Activated naive CD4-positive, alpha-beta T cell treated with anti-CD3 and anti-CD28 coated beads for 36 hours (primary cell): ENCODE measurements around the gene CPN2. TPM values are rescaled to one million over a fixed set of nuclear protein-coding genes. Genes with fewer than 3 reads are reported as not detected.

Experiments used
- CTCF ChIA-PET: fragments of 350-600 bp; sonication (Branson Sonifier 250); formaldehyde crosslinking; loops from one replicate; lab custom pipeline; 2021; ENCODE audit warnings: antibody characterized with exemption; lab: Charles Lee
- DNase-seq: peaks from one replicate; pipeline ENCODE4 v3.0.0-alpha.2; 2020
- H3K27ac Mint-ChIP-seq: one replicate; pipeline ENCODE4 v1.8.0; 2021; ENCODE audit warnings: mild to moderate bottlenecking, mixed read lengths
- H3K27me3 Mint-ChIP-seq: one replicate; pipeline ENCODE4 v1.8.0; 2021; ENCODE audit warnings: low read depth, mixed read lengths
- H3K36me3 Mint-ChIP-seq: one replicate; pipeline ENCODE4 v1.8.0; 2021; ENCODE audit warnings: low read depth, mixed read lengths
- H3K4me1 Mint-ChIP-seq: one replicate; pipeline ENCODE4 v1.8.0; 2021; ENCODE audit warnings: low read depth, mixed read lengths
- H3K4me3 Mint-ChIP-seq: one replicate; pipeline ENCODE4 v1.8.0; 2021; ENCODE audit warnings: mild to moderate bottlenecking, moderate library complexity, mixed read lengths
- H3K9me3 Mint-ChIP-seq: one replicate; pipeline ENCODE4 v1.8.0; 2021; ENCODE audit warnings: mixed read lengths
- intact Hi-C: fragments of 100-400 bp; cut with micrococcal nuclease; formaldehyde crosslinking; loops from one replicate; pipeline ENCODE4 v1.15.1; 2023
- total RNA-seq, 2 experiments: library from RNA; stranded (reverse); gene quantifications; one replicate each; pipeline ENCODE4 v1.2.3, GENCODE V29; 2021

CPN2 gene
- total RNA-seq, 2 experiments from 2014 or later = not detected

DNA sequence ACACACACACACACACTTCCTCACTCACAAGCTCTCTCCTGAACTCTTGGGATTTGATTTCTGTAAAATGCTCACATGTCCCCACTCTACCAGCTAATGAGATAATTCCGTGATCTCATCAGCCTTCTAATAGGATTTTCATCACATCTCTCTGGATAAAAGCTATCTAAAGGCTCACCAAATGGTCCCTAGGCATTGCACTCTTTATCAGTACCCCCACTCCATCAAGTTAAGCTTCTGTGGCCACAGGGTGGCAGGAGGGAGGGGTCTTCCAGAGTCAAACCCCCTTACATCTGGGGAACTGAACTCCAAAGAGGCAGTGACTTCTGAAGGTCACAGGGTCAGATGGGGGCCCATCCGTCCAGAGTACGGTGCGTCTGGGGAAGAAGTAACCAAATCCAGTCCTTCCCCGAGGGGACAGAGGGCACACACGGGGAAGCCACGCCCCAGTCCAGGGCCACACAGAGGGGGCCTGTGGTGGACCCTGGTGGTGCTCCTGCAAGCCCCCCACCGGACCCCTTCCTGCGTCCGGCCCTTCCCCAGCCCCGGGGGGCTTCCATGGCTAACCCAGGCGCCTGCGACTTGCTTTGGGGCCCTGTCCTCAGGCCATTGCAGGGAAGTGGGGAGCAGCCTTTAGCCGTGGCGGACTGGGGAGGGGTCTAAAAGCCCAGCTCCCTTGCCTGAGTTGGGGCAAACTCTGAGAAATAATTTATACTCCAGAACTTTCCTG is 25.5 kb downstream of the CPN2 start:
- intact Hi-C loops = no loop called here
- Mint-ChIP-seq H3K4me3 (no peak overlapping the region), H3K27ac (no peak overlapping the region), H3K36me3 (no peaks in the 10 kb centered on the region), H3K27me3 (no peaks in the 10 kb centered on the region), H3K9me3 (no peaks in the 10 kb centered on the region), H3K4me1 (peaks cover 3% of the 10 kb centered on the region)
- DNase-seq = no peak
- CTCF ChIA-PET = interaction anchor here (0.9 to 1.6 kb wide), 2 partner anchors 18 to 544 kb away, joined by 3 to 6 read pairs; no protein-coding TSS in a partner anchor

- intact Hi-C loops = loop anchor here (1.0 to 5.0 kb wide), 2 partner anchors 18 to 648 kb away; no protein-coding TSS in a partner anchor
- Mint-ChIP-seq H3K36me3 (no peaks in the 10 kb centered on the region), H3K4me1 (peaks cover 3% of the 10 kb centered on the region), H3K27ac (no peak overlapping the region), H3K9me3 (no peaks in the 10 kb centered on the region), H3K4me3 (no peak overlapping the region), H3K27me3 (no peaks in the 10 kb centered on the region)
- CTCF ChIA-PET = interaction anchor here (0.9 to 1.6 kb wide), 3 partner anchors 9 to 543 kb away, joined by 3 to 7 read pairs (median 6); no protein-coding TSS in a partner anchor
- no peak for DNase-seq
Observed at GRCh38 chr3:194324823-194325327, 26.3 kb downstream of the CPN2 start.

- H3K36me3 Mint-ChIP-seq = no peaks in the 10 kb centered on the region
- no peak overlapping the region for H3K4me3 Mint-ChIP-seq
- CTCF ChIA-PET = interaction anchor here (0.6 to 1.4 kb wide), 3 partner anchors 8 to 65 kb away, joined by 3 to 7 read pairs (median 3); no protein-coding TSS in a partner anchor
- intact Hi-C loops = loop anchor here (1.0 to 5.0 kb wide), 2 partner anchors 17 to 647 kb away; no protein-coding TSS in a partner anchor
- H3K27ac Mint-ChIP-seq = no peak overlapping the region
- H3K9me3 Mint-ChIP-seq = peaks cover 7% of the 10 kb centered on the region
- DNase-seq = peak; percentile 32
- peaks cover 3% of the 10 kb centered on the region for H3K4me1 Mint-ChIP-seq
- H3K27me3 Mint-ChIP-seq = peaks cover 3% of the 10 kb centered on the region
Observed at GRCh38 chr3:194323785-194324735, 27.1 kb downstream of the CPN2 start.

GRCh38 chr3:194322678-194323211 is 28.4 kb downstream of the CPN2 start:
- Mint-ChIP-seq H3K27ac (no peak overlapping the region), H3K27me3 (peaks cover 5% of the 10 kb centered on the region), H3K36me3 (no peaks in the 10 kb centered on the region), H3K4me1 (peaks cover 3% of the 10 kb centered on the region), H3K4me3 (no peak overlapping the region), H3K9me3 (peaks cover 9% of the 10 kb centered on the region)
- intact Hi-C loops = loop anchor here (5.0 kb wide), 1 partner anchor 645 kb away; no protein-coding TSS in a partner anchor
- CTCF ChIA-PET = interaction anchor here (1.4 kb wide), 1 partner anchor 14 kb away, joined by 3 read pairs; no protein-coding TSS in a partner anchor
- peak; percentile 64 for DNase-seq

DNA sequence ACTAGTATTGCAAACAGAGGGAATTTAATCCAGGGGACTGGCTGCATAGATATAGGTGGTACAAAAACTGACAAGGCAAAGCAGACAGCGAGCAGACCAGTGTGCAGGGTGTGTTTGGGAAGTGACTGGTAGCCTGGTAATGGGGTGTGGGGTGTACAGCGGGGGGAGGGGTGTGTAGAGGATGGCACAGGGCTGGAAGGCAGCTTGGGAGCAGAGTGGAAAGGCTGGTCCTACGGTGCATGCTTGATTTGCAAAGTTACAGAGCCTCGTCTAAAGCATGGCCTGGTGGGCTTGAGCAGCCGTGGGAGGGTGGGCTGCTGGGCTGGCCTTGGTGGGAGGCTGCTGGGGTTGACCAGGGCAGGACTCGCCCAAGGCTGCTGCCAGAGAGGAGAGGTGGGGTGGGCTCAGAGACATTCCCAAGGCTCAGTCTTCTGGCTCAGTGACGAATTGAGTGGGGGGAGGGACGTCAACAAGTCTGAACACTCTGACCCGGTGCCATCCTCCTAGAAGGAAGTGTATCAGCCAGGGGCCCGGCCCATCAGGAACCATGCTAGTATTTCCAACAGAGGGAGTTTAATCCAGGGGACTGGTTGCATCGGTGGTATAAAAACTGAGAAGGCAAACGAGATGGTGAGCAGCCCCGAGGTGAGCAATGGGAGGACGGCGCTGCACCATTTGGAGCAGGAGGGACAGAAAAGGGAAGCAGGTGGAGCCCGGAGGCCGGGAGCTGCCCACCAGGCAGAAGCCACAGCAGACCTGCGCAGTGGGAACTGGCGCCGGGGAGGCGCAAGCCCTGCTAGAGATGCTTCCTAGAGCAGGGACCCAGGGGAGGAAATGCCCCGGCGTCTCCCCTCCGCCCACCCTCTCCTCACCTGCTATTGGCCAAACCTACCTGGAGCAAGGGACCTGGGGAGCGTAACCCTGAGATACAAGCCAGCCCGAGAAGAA is 29.2 kb downstream of the CPN2 start:
- H3K4me1 Mint-ChIP-seq = peaks cover 3% of the 10 kb centered on the region
- DNase-seq = no peak
- H3K27me3 Mint-ChIP-seq = peaks cover 5% of the 10 kb centered on the region
- CTCF ChIA-PET = interaction anchor here (0.9 to 1.4 kb wide), 2 partner anchors 14 to 82 kb away, joined by 3 read pairs; no protein-coding TSS in a partner anchor
- intact Hi-C loops = loop anchor here (5.0 kb wide), 1 partner anchor 645 kb away; no protein-coding TSS in a partner anchor
- peaks cover 9% of the 10 kb centered on the region for H3K9me3 Mint-ChIP-seq
- H3K36me3 Mint-ChIP-seq = no peaks in the 10 kb centered on the region
- no peak overlapping the region for H3K4me3 Mint-ChIP-seq
- no peak overlapping the region for H3K27ac Mint-ChIP-seq

GRCh38 chr3:194320744-194321243 is 30.3 kb downstream of the CPN2 start:
- no peak overlapping the region for H3K27ac Mint-ChIP-seq
- peaks cover 9% of the 10 kb centered on the region for H3K9me3 Mint-ChIP-seq
- H3K36me3 Mint-ChIP-seq = no peaks in the 10 kb centered on the region
- intact Hi-C loops = loop anchor here (5.0 kb wide), 1 partner anchor 643 kb away; no protein-coding TSS in a partner anchor
- no peak overlapping the region for H3K4me3 Mint-ChIP-seq
- H3K4me1 Mint-ChIP-seq = peaks cover 5% of the 10 kb centered on the region
- H3K27me3 Mint-ChIP-seq = peaks cover 12% of the 10 kb centered on the region
- CTCF ChIA-PET = interaction anchor here (0.6 to 0.9 kb wide), 2 partner anchors 11 to 83 kb away, joined by 3 read pairs; no protein-coding TSS in a partner anchor
- no peak for DNase-seq

DNA sequence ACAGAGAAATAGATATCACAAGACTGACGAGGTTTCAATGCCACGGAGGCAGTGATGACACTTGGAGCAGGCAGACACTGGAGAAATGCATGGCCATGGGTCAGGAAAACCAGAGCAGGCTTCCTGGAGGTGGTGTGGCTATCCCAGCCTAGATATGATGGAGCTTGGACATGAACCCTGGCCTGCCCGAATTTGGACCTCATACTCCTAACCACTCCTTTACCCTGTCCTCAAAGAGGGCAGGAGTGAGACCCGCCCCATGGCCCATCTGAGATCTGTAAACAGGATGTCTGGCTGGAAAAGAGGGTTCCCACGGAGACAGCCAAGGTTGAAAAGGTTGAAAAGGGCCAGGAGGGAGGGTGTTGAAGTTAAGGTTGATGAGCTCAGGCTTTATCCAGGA is 31.0 kb downstream of the CPN2 start:
- DNase-seq = no peak
- intact Hi-C loops = loop anchor here (5.0 kb wide), 1 partner anchor 643 kb away; no protein-coding TSS in a partner anchor
- Mint-ChIP-seq H3K4me1 (peaks cover 9% of the 10 kb centered on the region), H3K9me3 (peaks cover 9% of the 10 kb centered on the region), H3K27me3 (peaks cover 12% of the 10 kb centered on the region), H3K4me3 (no peak overlapping the region), H3K36me3 (no peaks in the 10 kb centered on the region), H3K27ac (no peak overlapping the region)
- CTCF ChIA-PET = interaction anchor here (0.6 kb wide), 1 partner anchor 11 kb away, joined by 3 read pairs; no protein-coding TSS in a partner anchor

DNA sequence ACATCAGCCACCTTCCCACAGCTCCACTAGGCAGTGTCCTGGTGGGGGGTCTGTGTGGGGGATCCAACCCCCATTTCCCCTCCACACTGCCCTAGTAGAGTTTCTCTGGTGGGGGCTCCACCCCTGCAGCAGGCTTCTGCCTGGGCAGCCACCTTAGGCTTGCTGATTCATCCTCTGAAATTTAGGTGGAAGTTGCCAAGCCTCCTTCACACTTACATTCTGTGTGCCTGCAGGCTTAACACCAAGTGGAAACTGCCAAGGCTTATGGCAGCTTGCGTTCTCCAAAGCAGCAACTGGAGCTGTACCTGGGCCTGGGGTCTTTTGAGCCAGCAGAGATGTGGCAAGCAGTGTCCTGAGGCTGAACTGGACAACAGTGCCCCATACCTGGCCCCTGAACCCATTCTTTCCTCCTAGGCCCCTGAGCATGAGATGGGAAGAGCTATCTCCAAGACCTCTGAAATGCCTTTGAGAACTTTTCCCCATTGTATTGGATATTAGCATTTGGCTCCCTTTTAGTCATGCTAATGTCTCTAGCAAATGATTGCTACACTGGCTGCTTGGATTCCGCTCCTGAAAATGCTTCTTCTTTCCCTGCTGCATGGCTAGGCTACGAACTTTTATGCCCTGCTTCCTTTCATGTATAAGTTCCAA is 32.5 kb downstream of the CPN2 start:
- Mint-ChIP-seq H3K4me3 (no peak overlapping the region), H3K27me3 (peaks cover 15% of the 10 kb centered on the region), H3K27ac (no peak overlapping the region), H3K4me1 (peaks cover 10% of the 10 kb centered on the region), H3K9me3 (peaks cover 9% of the 10 kb centered on the region), H3K36me3 (no peaks in the 10 kb centered on the region)
- CTCF ChIA-PET = interaction anchor here (0.6 to 1.3 kb wide), 2 partner anchors 25 to 542 kb away, joined by 3 read pairs; no protein-coding TSS in a partner anchor
- no peak for DNase-seq
- intact Hi-C loops = no loop called here

DNA sequence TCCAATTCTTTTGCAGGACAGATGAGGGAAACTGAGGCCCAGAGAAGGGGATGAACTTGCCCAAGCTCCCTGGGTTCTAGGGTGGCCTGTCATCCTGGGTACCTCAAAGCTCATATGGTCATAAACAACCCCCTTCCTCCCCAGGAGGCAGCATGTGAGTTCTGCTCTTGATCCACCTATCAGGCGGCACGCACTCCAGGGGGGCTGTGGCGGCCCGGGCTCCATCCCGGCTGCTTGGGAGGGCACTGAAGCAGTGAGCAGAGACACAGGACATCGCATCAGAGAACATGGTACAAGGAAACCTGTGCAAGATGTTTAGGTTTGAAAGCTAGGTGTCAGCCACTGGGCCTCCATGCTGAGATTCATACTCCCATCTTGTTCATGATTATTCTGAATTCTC is 34.2 kb downstream of the CPN2 start:
- no peak overlapping the region for H3K4me3 Mint-ChIP-seq
- H3K36me3 Mint-ChIP-seq = no peaks in the 10 kb centered on the region
- peaks cover 8% of the 10 kb centered on the region for H3K4me1 Mint-ChIP-seq
- no peak overlapping the region for H3K27ac Mint-ChIP-seq
- H3K9me3 Mint-ChIP-seq = peaks cover 9% of the 10 kb centered on the region
- H3K27me3 Mint-ChIP-seq = peaks cover 15% of the 10 kb centered on the region
- no peak for DNase-seq
- intact Hi-C loops = no loop called here
- CTCF ChIA-PET = interaction anchor here (0.8 to 2.1 kb wide), 6 partner anchors 10 to 652 kb away, joined by 3 to 19 read pairs (median 4); no protein-coding TSS in a partner anchor

DNA sequence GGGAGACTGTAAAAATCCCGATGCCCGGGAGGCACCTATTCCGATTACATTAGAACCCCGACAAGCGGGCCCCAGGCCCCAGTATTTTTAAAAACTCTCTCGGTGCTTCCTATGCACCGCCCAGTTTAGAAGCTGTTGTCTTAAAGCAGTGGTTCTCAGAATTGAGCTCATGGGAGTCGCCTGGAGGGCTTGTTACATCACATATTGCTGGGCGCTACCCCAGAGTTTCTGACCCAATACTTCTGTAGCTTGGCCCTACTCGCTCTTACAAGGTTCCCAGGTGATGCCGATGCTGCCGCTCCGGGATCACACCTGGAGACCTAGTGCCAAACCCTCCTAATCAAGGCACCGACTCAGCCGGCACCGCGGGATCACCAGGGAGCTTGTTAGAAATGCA is 35.2 kb downstream of the CPN2 start:
- Mint-ChIP-seq H3K27ac (no peak overlapping the region), H3K4me1 (peaks cover 8% of the 10 kb centered on the region), H3K36me3 (no peaks in the 10 kb centered on the region), H3K4me3 (peak overlapping the region; percentile 46), H3K27me3 (peaks cover 15% of the 10 kb centered on the region), H3K9me3 (peaks cover 9% of the 10 kb centered on the region)
- no peak for DNase-seq
- intact Hi-C loops = loop anchor here (1.0 kb wide), 3 partner anchors 528 to 651 kb away; no protein-coding TSS in a partner anchor
- CTCF ChIA-PET = interaction anchor here (0.7 to 2.7 kb wide), 42 partner anchors 8 to 654 kb away, joined by 3 to 33 read pairs (median 4); partner anchors contain the start of gene HES1
